COLO668 (cell line): ENCODE results near the gene DTNA.
"Not testable (repeated sequence)": the region's sequence is repeated elsewhere in the genome, so short reads cannot be mapped to it uniquely, and the experiment has no call there.

Experiments
- DNase-seq: peaks from one replicate; lab custom pipeline; 2025; ENCODE audit not compliant: unreplicated experiment; lab: John Stamatoyannopoulos, UW

The DTNA gene

DNA sequence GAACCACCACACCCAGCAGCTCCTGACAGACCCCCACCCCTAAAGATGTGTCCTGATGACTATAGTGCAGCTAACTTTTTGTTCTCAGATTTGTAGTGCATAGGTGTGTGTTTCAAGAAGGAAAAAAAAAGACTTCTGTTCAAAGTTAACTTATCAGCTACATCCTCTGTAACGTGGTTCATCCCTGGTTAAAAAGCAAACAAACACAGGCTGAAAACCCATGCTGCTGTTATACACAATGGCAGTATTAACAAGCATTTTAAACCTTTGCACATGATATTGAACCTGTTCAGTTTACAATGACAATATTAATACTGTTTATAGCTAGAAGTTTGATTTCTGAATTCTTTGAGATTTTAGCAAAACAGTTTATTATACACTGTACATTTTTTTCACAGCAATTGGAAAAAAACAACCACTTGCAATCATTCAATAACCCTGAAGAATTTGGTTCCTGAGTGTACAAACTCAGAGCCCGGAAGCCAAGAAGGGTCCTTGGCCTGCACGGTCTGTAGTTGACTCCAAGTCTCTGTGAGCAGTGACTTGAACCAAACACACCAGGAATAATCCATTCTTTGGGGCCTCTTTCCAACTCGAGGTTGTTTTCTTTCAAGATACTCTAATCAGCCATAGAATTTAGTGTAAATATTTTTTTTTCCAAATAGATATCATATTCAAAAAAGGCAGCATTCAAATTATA is 177.9 kb downstream of the DTNA start:
- no peak for DNase-seq

DNA sequence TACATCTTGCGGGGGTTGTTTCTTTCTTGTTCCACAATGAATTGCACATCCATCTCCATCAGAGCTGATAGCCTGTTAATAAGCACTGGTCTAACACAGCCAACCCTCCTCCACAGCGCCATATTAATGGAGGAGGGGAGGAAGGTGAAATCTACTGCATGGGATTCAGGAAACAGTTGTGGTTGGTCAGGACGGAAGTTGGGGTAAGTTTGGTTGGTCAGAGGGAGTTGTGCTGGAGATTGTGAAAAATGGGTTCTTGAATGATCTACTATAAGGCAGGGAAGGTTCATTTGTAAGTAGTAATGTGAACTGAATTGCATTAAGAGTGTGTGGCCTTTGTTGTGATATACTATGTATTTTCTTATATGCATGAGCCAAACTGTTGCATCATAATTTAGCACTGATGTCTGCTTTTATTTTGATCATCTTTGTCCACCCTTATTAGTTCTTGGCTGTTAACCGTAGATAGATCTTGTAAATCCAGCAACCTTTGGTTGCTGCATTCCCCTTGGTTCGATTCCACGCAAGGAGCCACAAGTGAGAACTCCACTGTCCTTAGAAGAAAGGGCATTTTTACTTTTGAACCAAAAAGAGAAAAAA is 180.5 kb downstream of the DTNA start:
- no peak for DNase-seq

- DNase-seq, result no peak
Observed at GRCh38 chr18:34892379-34892778, 182.3 kb downstream of the DTNA start.

GRCh38 chr18:34893239-34893638 is 183.1 kb downstream of the DTNA start:
- no peak for DNase-seq

- no peak for DNase-seq
Observed at GRCh38 chr18:34901299-34901698, 191.2 kb downstream of the DTNA start.

DNA sequence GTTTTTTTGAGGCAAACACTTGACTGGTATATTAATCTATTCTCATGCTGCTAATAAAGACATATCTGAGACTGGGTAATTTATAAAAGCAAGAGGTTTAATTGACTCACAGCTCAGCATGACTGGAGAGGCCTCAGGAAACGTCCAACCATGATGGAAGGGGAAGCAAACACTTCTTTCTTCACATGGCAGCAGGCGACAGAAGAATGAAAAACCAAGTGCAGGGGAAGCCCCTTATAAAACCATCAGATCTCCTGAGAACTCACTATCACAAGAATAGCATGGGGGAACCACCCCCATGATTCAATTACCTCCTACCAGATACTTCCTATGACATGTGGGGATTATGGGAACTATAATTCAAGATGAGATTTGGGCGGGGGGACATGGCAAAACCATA is 194.9 kb downstream of the DTNA start:
- DNase-seq, result no peak

DNA sequence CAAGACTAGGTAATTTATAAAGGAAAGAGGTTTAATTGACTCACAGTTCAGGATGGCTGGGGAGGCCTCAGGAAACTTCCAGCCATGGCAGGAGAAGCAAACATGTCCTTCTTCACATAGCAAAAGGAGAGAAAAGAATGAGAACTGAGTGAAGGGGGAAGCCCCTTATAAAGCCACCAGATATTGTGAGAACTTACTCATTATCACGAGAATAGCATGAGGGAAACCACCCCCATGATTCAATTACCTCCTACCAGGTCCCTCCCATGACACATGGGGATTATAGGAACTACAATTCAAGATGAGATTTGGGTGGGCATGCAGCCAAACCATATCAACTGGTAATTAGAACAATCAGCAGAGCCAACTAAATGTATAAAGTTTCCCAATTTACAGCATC is 196.9 kb downstream of the DTNA start:
- DNase-seq, result not testable (repeated sequence)

- DNase-seq, result no peak
Observed at GRCh38 chr18:34909637-34910364, 199.7 kb downstream of the DTNA start.

DNA sequence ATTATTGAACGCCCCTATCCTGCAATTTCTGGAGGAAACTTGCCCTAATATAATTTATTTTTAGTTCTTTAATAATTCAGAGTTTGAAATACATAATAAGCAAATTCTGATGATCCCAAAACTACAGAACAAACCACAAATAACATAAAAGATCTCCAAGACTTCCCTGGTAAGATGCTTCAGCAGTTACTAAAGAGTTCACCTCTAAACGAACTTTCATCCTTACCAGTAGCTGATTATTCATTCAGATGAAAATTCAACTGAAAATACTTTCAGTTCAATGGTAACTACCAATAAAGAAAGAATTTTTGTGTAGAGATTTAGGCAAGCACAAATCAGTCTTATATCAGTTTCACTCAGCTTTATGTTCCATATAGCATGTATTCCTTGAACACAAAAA is 201.0 kb downstream of the DTNA start:
- no peak for DNase-seq

DNA sequence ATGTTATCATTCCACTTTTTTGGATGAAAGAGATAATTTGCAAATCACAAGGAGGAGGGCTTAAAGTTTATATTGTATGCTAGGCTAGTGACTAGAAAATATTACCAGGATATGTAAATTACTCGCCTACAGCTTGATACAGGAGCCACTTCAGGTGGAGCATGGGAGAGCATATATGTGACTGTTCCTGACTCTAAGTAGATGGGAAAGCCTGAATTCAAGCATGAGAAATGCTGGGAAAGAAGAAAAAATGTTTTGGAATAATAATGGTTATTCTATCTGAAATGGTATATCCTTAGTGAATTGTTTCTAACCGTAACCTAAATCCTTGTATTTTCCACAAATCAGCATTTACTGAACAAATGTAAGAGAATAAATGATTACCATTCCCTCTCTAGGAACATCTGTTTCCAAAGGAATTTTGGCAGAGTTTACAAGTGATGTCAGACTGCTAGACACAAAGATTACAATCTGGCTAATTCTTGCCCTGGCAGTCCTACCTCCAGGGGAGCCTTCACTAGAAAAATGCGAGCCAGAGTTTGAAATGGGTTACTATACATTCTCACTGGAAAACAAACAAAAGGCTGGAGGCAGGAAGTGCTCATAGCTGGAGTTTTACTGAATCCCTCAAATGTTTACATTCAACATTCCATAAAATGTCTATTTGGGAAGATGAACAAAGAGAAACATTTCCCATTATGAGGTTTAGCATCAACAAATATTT is 201.7 kb downstream of the DTNA start:
- no peak for DNase-seq

DNA sequence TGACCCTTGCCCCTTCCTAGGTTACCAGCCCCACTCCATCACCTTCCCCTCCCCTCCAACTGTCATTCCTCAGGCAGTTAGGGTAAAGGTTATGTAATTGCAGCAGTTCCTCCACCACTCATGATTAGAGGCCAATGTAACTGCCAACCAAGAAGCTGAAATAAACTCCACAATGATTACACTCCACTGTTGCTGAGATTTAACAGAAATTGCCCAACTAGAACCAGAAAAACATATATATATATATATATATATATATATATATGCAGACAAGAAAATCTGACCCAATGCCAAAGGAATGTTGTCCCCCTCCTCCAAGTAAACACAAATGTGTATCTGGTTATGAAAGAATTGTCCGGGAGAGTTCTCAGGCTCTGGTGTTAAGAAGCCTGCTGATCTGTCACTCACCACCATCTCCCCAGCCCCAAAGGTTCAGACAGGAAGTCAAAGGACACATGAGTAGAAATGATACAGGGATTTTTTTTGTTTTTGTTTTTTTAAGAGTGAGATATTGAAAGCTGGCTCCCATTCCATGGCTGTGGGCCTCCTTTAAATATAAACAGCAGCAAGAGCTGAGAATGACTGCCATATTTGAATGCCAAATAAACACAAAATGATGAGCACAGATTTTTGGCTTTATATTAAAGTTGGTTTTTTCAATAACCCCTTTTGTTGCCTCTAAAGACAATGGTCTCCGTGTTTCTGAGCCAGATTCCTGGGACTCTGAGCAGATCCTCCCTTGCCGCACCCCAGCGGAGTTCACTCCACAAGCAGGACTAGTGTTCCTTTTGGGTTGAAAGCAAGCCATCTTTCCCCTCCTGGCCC is 204.0 kb downstream of the DTNA start:
- no peak for DNase-seq

DNA sequence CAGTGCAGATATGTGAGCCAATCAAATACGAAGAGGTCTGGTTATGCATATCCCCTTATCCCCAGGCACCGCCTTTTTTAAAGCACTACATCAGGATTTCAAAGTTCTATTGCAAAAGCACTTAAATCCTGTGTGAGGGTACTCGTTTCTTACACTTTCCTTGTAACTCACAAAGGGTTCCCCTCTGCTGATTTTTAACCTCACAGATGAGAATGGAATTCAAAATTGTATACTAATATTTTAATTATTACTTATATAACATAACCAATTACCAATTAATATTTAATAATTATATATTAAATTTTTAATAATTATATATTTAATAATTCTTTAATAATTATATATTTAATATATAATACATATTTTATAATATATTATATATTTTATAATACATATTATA is 204.9 kb downstream of the DTNA start:
- DNase-seq, result no peak

DNA sequence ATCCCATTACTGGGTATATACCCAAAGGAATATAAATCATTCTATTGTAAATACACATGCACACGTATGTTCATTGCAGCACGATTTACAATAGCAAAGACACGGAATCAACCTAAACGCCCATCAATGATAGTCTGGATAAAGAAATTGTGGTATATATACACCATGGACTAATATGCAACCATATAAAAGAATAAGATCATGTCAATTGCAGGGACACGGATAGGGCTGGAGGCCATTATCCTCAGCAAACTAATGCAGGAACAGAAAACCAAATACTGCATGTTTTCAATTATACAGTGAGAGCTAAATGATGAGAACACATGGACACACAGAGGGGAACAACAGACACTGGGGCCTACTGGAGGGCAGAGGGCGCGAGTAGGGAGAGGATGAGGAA is 206.4 kb downstream of the DTNA start:
- DNase-seq, result not testable (repeated sequence)

DNA sequence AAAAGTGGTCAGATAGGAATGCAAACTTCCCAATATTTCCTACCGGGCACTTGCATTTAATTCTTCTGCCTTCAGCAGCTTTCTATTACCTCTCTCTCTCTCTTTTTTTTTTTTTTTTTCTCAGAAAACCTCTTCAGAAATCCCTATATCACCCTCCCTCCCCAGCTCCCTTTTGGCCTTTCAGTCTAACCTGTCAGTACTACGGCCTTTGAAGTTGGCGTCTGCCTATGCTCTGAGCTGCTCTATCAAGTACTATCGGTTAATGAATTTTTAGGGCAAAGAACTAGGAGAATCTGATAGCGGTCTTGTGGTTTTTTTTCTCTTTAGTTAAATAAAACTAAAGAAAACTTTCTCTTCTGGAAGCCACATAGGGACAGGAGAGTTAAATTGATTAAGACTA is 208.8 kb downstream of the DTNA start:
- DNase-seq, result no peak

DNA sequence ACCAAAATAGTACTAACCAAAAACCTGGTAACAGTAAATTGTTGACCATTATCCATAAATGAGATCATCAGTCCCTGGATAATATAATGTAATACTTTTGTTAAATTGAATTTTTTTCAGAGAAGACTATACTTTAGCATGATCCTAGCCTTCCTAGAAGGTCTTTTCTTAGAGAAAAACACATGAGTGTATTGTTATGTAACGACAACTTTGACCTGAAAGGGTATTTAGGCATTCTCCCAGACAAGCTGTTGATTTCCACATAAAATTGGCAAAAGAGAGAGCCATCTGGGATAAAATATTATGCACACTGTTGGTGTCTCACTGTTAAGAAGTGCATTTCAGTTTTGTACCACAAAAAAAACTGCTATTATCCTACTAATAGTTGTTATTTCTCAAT is 211.1 kb downstream of the DTNA start:
- no peak for DNase-seq

GRCh38 chr18:34921811-34922385 is 211.8 kb downstream of the DTNA start:
- DNase-seq, result no peak

DNA sequence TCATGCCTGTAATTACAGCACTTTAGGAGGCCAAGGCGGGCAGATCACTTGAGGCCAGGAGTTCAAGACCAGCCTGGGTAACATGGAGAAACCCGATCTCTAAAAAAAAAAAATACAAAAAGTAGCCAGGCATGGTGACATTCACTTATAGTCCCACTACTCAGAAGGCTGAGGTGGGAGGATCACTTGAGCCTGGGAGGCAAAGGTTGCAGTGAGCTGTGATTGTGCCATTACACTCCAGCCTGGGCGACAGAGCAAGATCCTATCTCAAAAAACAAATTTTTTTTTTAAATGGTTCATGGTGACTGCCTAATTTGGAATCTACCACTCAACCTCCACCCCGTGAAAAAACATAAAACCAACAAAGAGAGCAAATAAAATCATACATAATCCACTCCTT is 212.5 kb downstream of the DTNA start:
- DNase-seq, result not testable (repeated sequence)

GRCh38 chr18:34923911-34924310 is 213.8 kb downstream of the DTNA start:
- no peak for DNase-seq

DNA sequence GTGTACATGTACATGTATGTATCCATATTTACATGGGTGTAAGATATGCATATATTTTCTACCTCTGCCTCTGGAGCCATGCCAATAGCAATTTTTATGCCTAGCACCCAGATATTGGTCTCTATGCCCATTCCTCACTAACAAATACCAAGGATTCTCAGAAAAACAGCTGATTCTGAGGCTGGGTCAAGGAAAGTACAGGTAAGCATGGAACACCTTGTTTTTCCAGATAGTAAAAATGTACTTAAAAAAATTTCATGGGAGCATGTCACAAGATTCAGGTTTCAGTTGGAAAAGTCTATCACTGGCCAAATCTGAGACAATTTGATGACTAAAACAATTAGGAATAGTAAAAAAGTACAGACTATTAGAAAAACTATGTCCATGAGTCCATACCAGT is 216.6 kb downstream of the DTNA start:
- no peak for DNase-seq

GRCh38 chr18:34928088-34928753 is 218.1 kb downstream of the DTNA start:
- DNase-seq, result no peak
